K562 (cell line): ENCODE data around the gene FGR. TPM values are rescaled to one million over a fixed set of nuclear protein-coding genes. Genes with fewer than 3 reads are reported as not detected.

Experiments used
- ADNP ChIP-seq: fragments of 200-800 bp; sonication (Bioruptor generic); IDR thresholded peaks from 2 replicates; pipeline ENCODE4 v1.6.1; 2016; ENCODE audit warnings: missing genetic modification characterization, missing compliant biosample characterization
- ELF1 ChIP-seq: fragments of 200-800 bp; sonication (Bioruptor generic); IDR thresholded peaks from 2 replicates; pipeline ENCODE4 v1.6.1; 2016; ENCODE audit warnings: missing genetic modification characterization, missing compliant biosample characterization
- GATAD2A ChIP-seq: fragments of 450-650 bp; IDR thresholded peaks from 2 replicates; pipeline ENCODE4 v1.6.1; 2017
- MEIS2 ChIP-seq: fragments of 450-650 bp; IDR thresholded peaks from 2 replicates; pipeline ENCODE4 v1.6.1; 2014; ENCODE audit warnings: mild to moderate bottlenecking; ENCODE audit not compliant: partially characterized antibody
- NFATC3 ChIP-seq: fragments of 450-650 bp; IDR thresholded peaks from 2 replicates; pipeline ENCODE4 v1.6.1; 2017; ENCODE audit warnings: mild to moderate bottlenecking
- NFE2L1 ChIP-seq: fragments of 450-650 bp; IDR thresholded peaks from 2 replicates; pipeline ENCODE4 v1.6.1; 2016; ENCODE audit warnings: missing genetic modification characterization, low read depth, mild to moderate bottlenecking, missing compliant biosample characterization, moderate library complexity, borderline replicate concordance
- PHF20 ChIP-seq: fragments of 450-650 bp; IDR thresholded peaks from 2 replicates; pipeline ENCODE4 v1.6.1; 2018; ENCODE audit not compliant: partially characterized antibody
- RBM39 ChIP-seq: fragments of 200-400 bp; formaldehyde crosslinking; optimal IDR thresholded peaks from 2 replicates; pipeline ENCODE3; 2018; ENCODE audit warnings: low read depth, low read length
- TAF9B ChIP-seq: fragments of 450-650 bp; IDR thresholded peaks from 2 replicates; pipeline ENCODE4 v1.6.1; 2018; ENCODE audit warnings: mild to moderate bottlenecking; ENCODE audit not compliant: partially characterized antibody
- TAL1 ChIP-seq: fragments of 450-650 bp; IDR thresholded peaks from 2 replicates; pipeline ENCODE4 v1.6.1; 2016; ENCODE audit warnings: mild to moderate bottlenecking
- ZNF311 ChIP-seq: fragments of 250-450 bp; sonication (Bioruptor Pico); IDR thresholded peaks from 2 replicates; pipeline ENCODE4 v1.4.0; 2020; ENCODE audit warnings: mild to moderate bottlenecking, moderate library complexity
- ZNF584 ChIP-seq: fragments of 200-800 bp; sonication (Bioruptor generic); IDR thresholded peaks from 2 replicates; pipeline ENCODE4 v1.6.1; 2016; ENCODE audit warnings: low read depth, mild to moderate bottlenecking, missing genetic modification characterization, missing compliant biosample characterization
- ZNF696 ChIP-seq: fragments of 250-450 bp; sonication (Bioruptor Pico); conservative IDR thresholded peaks from 2 replicates; pipeline ENCODE4 v1.4.0; 2020; ENCODE audit warnings: mild to moderate bottlenecking, moderate library complexity
- ZNF780A ChIP-seq: fragments of 250-450 bp; sonication (Bioruptor Pico); IDR thresholded peaks from 2 replicates; pipeline ENCODE4 v1.5.0; 2021; ENCODE audit warnings: mild to moderate bottlenecking
- ZNF830 ChIP-seq: fragments of 250-450 bp; sonication (Bioruptor Pico); IDR thresholded peaks from 2 replicates; pipeline ENCODE4 v1.5.0; 2021; ENCODE audit warnings: mild to moderate bottlenecking
- polyA plus RNA-seq, 8 experiments: library from polyadenylated mRNA; depleted of rRNA in 4 of 8; stranded (reverse) in 5 of 8; unstranded in 3 of 8; fragments of >200 nt; fragmentation: Nextera tagmentation in 2 of 8; fragmentation: Illumina TruSeq in 1 of 8; extraction: Ambion mirVana in 2 of 8; extraction: Trizol in 1 of 8; gene quantifications; 2 replicates each; pipeline versions ENCODE4 v1.2.1 to v1.2.3, GENCODE V29; 2011 to 2014; ENCODE audit warnings: inconsistent platforms in 1 of 8, missing spikeins in 1 of 8
- total RNA-seq, 7 experiments: library from RNA; depleted of rRNA in 6 of 7; stranded (reverse); fragments of >200 nt in 6 of 7; fragmentation: Illumina TruSeq in 2 of 7; extraction: Trizol in 2 of 7; gene quantifications; 2 replicates each; pipeline versions ENCODE4 v1.2.1 to v1.2.3, GENCODE V29; 2011 to 2021; ENCODE audit warnings: low replicate concordance in 1 of 7
- TF ChIP-seq, protein P1 (sequence below): fragments of 450-650 bp; formaldehyde crosslinking; IDR thresholded peaks from 2 replicates; pipeline ENCODE4 v1.4.0; 2022; ENCODE audit warnings: missing genetic modification characterization
- TF ChIP-seq, protein P2 (sequence below), 3 experiments: fragments of 200-800 bp in 1 of 3; fragments of 250-450 bp in 1 of 3; fragments of 450-650 bp in 1 of 3; sonication (Bioruptor Pico) in 1 of 3; sonication (Bioruptor generic) in 1 of 3; formaldehyde crosslinking in 1 of 3; IDR thresholded peaks; 2 replicates each; pipeline versions ENCODE4 v1.6.1 to v1.8.0; 2016 to 2022; ENCODE audit warnings: mild to moderate bottlenecking in 2 of 3, missing genetic modification characterization in 2 of 3, missing compliant biosample characterization in 1 of 3, moderate library complexity in 1 of 3
- TF ChIP-seq, protein P3 (sequence below), 2 experiments: IDR thresholded peaks in 1 of 2; conservative IDR thresholded peaks in 1 of 2; 2 replicates each; pipeline ENCODE4 v1.6.1; 2016; ENCODE audit warnings: low read depth in 2 of 2, mild to moderate bottlenecking in 1 of 2, missing compliant biosample characterization in 1 of 2, missing genetic modification characterization in 1 of 2, moderate library complexity in 1 of 2

The FGR gene
- total and polyA plus RNA-seq, 9 of the 15 experiments (the other 6 are each of a cell fraction or from before 2014, with no cell fraction given): 0.04 to 0.11 TPM; not detected in 7

DNA sequence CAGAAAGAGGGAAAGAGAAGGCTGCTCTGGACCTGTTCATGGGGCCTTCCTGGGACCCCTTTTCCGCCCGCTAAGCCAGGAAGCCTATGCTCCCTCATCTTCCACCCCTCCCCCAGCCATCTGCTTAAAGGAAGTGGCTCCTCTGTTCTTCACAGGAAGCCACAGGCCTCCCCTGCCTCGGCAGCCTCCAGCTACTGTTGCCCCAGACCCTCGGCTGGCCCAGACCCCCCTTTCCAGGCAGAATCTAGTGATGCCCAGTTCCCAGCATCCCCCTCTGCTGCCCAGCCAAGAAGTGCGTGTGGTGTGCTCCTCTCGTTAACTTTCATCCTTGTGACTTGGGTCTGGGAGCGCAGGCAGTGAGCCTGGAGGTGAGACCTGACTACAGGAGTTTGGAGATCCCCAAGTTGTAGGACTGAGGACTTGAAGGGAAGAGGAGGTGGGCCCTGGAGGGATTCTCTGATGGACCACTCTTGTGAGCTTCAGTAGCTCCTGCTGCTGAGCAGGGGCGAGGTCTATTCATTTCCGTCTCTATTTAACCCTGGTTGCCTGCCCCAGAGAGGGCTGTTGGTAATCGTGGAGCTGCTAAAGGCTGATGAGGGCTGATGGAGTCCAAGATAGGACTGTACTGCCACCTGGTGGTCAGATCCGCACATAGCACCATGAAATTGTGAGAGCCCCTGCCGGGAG lies 27.9 kb upstream of the FGR start (continued):
- no peak for TF ChIP-seq NFE2L1 (tag)
- TF ChIP-seq, protein P1, sequence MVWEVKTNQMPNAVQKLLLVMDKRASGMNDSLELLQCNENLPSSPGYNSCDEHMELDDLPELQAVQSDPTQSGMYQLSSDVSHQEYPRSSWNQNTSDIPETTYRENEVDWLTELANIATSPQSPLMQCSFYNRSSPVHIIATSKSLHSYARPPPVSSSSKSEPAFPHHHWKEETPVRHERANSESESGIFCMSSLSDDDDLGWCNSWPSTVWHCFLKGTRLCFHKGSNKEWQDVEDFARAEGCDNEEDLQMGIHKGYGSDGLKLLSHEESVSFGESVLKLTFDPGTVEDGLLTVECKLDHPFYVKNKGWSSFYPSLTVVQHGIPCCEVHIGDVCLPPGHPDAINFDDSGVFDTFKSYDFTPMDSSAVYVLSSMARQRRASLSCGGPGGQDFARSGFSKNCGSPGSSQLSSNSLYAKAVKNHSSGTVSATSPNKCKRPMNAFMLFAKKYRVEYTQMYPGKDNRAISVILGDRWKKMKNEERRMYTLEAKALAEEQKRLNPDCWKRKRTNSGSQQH (CRISPR knock-in tag): no peak
- no peak for TF ChIP-seq RBM39
- TF ChIP-seq ELF1 (tag): no peak
- TF ChIP-seq, protein P2, sequence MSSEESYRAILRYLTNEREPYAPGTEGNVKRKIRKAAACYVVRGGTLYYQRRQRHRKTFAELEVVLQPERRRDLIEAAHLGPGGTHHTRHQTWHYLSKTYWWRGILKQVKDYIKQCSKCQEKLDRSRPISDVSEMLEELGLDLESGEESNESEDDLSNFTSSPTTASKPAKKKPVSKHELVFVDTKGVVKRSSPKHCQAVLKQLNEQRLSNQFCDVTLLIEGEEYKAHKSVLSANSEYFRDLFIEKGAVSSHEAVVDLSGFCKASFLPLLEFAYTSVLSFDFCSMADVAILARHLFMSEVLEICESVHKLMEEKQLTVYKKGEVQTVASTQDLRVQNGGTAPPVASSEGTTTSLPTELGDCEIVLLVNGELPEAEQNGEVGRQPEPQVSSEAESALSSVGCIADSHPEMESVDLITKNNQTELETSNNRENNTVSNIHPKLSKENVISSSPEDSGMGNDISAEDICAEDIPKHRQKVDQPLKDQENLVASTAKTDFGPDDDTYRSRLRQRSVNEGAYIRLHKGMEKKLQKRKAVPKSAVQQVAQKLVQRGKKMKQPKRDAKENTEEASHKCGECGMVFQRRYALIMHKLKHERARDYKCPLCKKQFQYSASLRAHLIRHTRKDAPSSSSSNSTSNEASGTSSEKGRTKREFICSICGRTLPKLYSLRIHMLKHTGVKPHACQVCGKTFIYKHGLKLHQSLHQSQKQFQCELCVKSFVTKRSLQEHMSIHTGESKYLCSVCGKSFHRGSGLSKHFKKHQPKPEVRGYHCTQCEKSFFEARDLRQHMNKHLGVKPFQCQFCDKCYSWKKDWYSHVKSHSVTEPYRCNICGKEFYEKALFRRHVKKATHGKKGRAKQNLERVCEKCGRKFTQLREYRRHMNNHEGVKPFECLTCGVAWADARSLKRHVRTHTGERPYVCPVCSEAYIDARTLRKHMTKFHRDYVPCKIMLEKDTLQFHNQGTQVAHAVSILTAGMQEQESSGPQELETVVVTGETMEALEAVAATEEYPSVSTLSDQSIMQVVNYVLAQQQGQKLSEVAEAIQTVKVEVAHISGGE (CRISPR knock-in tag; IDR thresholded peaks at IDR 0.05): no peak
- TF ChIP-seq ZNF696 (CRISPR knock-in tag): no peak
- no peak for TF ChIP-seq ZNF584
- 0 out of 2 replicates have a peak, but pooled peaks have one; percentile 40 for TF ChIP-seq GATAD2A
- TF ChIP-seq MEIS2: no peak
- no peak for TF ChIP-seq ZNF780A (CRISPR knock-in tag)
- no peak for TF ChIP-seq ZNF830 (CRISPR knock-in tag)
- no peak for TF ChIP-seq ZNF311
- TF ChIP-seq NFATC3: no peak
- peak; percentile 51 for TF ChIP-seq PHF20
- no peak for TF ChIP-seq ADNP
- TF ChIP-seq, protein P3, sequence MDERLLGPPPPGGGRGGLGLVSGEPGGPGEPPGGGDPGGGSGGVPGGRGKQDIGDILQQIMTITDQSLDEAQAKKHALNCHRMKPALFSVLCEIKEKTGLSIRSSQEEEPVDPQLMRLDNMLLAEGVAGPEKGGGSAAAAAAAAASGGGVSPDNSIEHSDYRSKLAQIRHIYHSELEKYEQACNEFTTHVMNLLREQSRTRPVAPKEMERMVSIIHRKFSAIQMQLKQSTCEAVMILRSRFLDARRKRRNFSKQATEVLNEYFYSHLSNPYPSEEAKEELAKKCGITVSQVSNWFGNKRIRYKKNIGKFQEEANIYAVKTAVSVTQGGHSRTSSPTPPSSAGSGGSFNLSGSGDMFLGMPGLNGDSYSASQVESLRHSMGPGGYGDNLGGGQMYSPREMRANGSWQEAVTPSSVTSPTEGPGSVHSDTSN (CRISPR knock-in tag; IDR thresholded peaks at IDR 0.05; ENCODE audit: low read depth): no peak
- TF ChIP-seq, protein P3 (tag; conservative IDR thresholded peaks at IDR 0.05; ENCODE audit: low read depth): no peak
- TF ChIP-seq TAF9B: no peak
- TF ChIP-seq TAL1: no peak
